Right renal cortex interstitium (tissue), 3 donors: ENCODE results near the gene ATG10. TPM values are rescaled to one million over a fixed set of nuclear protein-coding genes. Genes with fewer than 3 reads are reported as not detected.
"Not testable (repeated sequence)": the region's sequence is repeated elsewhere in the genome, so short reads cannot be mapped to it uniquely, and the experiment has no call there.

ENCODE experiments used
- DNase-seq, 3 donors: peaks; one replicate each; pipeline ENCODE4 v3.0.0-alpha.2; 2013; ENCODE audit warnings: low read depth in 3 of 3, low spot score in 2 of 3
- polyA plus RNA-seq, 3 donors: library from polyadenylated mRNA; unstranded; fragments of 120-200 nt; gene quantifications; one replicate each; pipeline ENCODE4 v1.2.1, GENCODE V29; 2013; ENCODE audit not compliant: insufficient read length in 3 of 3

Gene ATG10
- polyA plus RNA-seq, 3 donors = 12.4 to 15.8 (median 15.5) TPM

DNA sequence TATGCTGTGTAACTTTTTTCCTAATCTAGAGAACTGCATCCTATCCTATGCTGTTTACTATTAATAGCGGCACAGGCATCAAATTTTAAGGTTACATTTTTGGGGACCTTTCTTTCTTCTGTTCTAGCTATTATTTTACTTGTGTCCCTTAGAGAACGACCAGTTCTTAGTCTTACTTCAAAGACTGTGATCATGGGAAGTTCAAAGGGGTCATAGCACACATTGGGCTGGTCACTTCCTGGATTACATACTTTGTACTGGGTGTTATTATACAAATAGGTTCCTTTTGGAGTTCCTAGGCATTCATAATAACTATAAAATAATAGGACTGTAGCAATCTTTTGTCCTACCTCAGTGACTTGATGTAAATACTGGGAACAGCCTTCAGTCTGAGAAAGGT, 297.5 kb downstream of the ATG10 start:
- not testable (repeated sequence) for DNase-seq

- not testable (repeated sequence) for DNase-seq
Observed at GRCh38 chr5:82272571-82273356, 300.9 kb downstream of the ATG10 start.

GRCh38 chr5:82273426-82273825, 301.6 kb downstream of the ATG10 start:
- DNase-seq = not testable (repeated sequence)

DNA sequence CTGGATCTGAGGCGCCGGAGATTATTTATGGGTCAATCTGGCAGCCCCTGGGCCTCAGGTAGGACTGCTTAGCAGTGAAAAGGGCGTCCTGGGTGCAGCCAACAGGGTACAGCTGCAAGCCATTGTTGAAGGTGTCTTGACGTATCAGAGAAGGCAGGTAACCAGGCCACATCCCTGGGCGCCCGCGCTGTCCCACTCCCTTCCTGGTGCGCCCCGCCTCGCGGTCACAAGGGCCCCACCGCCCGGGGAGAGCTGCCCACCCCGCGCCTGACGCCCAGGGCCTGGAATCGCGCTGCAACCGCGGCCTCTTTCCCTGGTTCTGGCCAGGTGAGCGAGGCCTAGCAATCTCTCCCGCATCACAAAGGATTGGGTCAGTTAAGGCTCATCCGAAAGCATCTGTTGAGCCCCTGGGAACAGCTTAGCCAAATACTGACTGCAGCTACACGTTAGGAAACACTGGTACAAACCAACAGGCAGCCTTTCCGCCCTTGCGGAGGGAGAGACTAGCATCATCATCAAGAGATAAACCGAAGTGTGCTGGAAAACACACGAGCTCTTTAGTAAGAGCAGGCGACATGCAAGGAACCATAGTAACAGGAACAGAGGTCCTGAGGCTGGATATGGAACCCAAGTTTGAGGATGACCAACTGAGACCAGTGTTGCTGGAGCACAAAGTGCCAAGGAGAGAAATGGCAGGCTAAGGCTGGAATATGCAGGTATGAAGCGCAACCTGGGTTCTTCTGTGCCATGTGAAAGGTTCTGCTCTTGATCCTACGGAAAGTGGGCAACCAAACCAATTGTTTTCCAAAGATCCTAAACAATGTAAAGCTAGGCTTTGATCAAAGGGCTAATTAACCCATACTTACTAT, 302.8 kb downstream of the ATG10 start:
- DNase-seq = no peak

GRCh38 chr5:82275216-82275664, 303.4 kb downstream of the ATG10 start:
- DNase-seq = no peak

- DNase-seq = no peak
Observed at GRCh38 chr5:82276800-82277612, 305.2 kb downstream of the ATG10 start.

GRCh38 chr5:82277613-82277986, 305.8 kb downstream of the ATG10 start:
- peak in 1 of 3 donors; percentile 25 for DNase-seq

- peak; percentile 92 to 96 (median 93) for DNase-seq
Observed at GRCh38 chr5:82277987-82278710, 306.3 kb downstream of the ATG10 start, which contains the start of gene RPS23. Gene RPS23, minus strand, starts transcription at chr5:82278354. Its CDS starts 31 bp downstream, at chr5:82278323.

DNA sequence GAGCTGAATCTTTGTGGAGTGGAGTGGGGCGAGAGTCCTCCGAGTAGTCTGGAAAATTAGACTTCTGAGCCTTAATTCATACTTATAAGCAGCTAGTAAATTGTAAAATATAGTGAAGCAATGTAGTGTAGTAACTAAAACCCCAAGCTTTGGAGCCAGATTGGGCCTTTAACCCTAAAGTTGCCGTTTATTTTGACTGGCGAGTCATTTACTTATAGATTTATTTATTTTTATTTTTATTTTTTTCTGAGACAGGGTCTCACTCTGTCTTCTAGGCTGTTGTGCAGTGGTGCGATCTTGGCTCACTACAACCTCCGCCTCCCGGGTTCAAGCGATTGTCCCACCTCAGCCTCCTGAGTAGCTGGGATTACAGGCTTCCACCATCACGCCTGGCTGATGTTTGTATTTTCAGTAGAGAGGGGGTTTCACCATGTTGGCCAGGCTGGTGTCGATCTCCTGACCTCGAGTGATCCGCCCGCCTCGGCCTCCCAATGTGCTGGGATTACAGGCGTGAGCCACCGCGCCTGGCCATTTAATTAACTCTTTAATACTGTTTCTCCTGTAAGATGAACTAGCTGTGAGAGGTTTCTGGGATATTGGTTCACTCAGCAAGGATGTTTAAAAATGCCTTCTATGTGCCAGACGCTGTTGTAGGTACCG, 307.0 kb downstream of the ATG10 start:
- no peak for DNase-seq

DNA sequence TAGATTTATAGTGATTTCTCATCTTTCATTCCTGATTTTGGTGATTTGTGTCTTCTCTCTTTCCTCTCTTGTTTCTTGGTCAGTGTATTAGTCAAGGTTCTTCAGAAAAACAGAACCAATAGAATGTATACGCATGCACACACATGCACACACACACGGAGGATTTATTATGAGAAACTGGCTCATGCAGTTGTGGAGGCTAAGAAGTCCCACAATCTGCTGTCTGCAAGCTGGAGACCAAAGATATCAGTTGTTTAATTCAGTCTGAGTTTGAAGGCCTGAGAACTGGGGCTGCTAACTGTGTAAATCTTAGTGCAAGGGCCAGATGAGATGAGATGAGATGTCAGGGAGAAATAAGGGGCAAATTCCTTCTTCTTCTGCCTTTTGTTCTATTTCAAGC, 312.1 kb downstream of the ATG10 start:
- DNase-seq = no peak

DNA sequence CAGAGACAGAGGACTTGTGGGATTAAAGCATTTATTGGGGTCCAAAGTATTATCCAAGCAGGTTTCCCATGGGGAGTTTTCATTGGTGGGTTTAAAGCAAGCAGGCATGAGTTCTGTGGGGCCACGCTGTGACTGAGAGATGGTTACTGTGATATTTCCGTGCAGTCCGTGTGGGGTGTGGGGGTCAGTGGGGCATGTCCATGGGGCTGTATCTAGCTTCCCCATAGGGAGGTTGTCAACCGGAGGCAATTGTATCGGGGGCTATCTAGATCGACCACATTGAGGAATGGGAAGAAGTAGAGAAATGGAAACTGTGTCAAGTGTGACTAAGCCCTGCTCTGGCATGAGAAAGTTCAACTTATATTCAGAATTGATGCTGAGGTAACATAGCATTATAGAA, 313.4 kb downstream of the ATG10 start:
- no peak for DNase-seq

DNA sequence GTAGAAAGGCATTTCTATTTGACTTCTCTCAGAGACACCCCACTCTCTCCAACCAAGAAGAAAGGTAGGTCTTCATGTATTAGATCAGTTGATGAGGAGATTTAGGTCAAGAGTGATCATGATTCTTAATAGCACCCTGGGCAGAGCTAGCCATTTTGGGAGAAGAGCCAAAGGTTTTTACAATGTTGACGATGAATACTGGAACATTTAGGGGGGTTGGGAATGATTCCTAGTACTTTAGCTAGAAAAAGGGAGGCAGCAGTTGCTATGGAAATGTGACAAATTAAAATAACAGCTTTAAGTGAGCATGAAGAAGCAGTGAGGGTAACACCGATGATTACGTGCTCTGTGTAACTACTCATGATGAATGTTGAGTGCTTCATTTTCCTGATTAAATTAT, 315.8 kb downstream of the ATG10 start:
- no peak for DNase-seq

DNA sequence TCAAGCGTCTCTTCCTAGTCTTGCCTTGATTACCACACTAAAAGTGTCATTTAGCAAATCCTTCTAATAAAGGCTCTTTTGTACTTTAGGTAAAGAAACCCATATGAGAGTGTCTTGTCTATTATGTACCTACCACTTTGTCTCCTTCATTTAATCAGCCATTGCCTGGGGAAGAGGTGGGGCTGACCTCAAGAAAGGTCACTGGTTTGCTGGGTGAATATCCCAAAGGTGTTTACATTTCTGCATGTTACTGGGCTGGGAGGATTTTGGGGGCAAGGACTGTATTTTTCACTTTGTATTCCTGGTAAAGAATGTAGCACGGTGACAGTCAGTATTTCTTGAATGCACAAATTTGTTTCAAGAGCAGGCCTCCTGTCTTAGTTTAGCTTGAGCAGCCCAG, 318.2 kb downstream of the ATG10 start:
- DNase-seq = no peak

DNA sequence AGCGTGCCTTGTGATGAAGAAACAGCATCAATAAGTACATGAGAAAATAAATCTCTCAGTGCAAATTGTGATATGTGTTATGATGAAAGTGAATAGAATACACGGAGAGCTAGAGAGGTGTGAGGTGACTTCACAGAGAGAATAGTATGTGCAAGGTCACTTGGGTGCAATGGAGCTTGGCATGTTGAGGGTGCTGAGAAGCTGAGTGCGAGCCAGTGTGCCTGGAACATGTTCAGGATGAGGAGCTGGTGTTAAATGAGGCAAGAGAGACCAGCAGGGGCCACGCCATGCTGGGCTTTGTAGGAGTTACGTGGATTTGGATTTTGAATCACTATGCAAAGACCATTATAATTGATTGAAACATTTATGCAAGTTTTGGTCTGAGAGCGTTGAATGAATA, 319.1 kb downstream of the ATG10 start:
- DNase-seq = no peak

DNA sequence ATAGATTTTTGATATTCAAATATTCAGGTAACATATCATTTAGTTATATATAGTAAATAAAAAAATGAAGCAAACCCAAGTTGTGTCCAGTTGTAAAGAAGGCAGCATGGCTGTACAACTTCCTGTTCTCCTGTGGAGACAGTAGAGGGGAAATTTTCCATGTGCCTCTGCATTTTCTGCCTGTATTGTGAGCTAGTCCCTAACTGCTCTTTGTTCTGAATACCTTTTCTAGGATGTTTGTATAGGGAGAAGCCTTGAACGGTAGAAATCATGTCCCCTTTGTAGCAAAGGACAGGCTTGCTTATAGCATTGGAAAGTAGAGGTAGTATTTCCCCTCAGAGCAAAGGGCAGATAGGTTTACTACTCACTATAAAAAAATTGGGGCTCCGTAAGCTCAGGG, 319.6 kb downstream of the ATG10 start:
- no peak for DNase-seq

DNA sequence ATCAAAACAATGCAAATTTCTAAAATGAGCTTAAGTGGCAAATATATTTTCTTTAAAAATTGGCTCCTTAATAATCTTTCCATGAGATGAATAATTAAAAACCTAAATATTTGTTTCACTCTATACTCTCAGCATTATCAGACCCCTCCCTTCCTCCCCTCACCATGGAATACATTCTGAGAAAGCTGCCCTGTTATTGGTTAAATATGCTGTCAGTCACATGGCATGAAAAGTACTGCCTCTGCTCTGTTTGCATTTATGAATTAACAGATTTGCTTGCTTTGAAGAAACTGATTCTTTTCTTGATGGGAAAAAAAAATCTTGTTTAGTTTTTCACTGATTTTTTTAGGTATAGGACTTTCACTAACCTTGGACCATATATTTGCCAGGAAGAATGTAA, 323.3 kb downstream of the ATG10 start:
- DNase-seq = no peak

DNA sequence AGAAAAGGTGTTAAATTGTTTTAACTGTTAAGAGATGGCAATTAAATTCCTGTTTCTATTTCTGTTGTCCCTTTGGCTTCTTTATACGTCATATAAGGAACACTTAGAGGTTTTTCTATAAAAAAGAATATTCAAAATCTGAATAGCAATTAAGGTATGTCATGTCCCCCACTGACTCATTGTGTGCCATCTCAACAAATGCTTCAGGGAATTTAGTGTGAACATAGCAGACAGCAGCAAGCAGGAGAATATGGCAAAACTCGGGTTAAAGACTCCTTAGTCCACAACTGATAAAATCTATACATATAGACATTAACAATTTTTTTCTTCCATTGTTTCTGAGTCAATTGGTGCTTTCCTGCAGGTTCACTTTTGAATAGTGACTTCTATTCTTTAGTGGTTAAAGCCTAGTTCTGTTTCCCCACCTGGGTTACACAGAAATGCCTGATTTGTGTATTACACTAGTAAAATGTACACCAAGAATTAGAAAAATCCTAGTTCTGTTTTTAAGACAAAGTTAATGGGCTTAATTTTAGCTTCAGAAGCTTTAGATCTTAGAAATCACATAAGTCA, 324.2 kb downstream of the ATG10 start:
- no peak for DNase-seq

DNA sequence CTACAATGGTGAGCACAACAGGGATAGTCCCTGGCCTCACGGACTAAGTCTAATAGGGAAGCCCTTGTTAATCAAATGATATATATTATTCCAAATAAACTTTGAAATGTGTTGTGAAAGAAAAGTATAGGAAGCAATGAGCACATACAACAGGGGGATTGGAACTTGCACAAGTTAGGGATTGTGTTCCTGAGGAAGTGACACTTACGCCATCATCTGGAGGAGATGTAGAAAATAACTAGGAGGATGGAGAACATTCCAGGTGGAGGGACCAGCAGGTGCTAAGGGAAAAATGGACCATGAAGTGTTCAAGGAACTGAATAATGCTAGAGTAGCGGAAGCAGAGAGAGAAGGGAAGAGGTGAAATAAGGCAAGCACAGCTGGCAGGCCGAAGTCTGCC, 325.1 kb downstream of the ATG10 start:
- no peak for DNase-seq

GRCh38 chr5:82297711-82298110, 325.9 kb downstream of the ATG10 start:
- DNase-seq = no peak
